GM21526 (cell line): Measurements from ENCODE around the gene SEPTIN12.
A peak's percentile ranks its signal among the peaks of the same experiment; 100 is the strongest.

Source experiments
- ATAC-seq: cut with Tn5 transposase; IDR thresholded peaks from one replicate; pipeline ENCODE4 v1.9.1; 2021; ENCODE audit warnings: moderate library complexity; ENCODE audit not compliant: unreplicated experiment, low FRiP score

Gene SEPTIN12

GRCh38 chr16:4734063-4734729, 53.9 kb downstream of the SEPTIN12 start, which contains the start of the genes ANKS3 and DNAAF8:
Gene ANKS3 (minus strand): TSS chr16:4734271. CDS start chr16:4730149, 4,122 bp downstream.
Gene DNAAF8 (plus strand): TSS chr16:4734537. CDS start chr16:4736515, 1,978 bp downstream.
- peak; percentile 58 for ATAC-seq

GRCh38 chr16:4733747-4734062, 54.4 kb downstream of the SEPTIN12 start:
- no peak for ATAC-seq

GRCh38 chr16:4733211-4733742, 54.9 kb downstream of the SEPTIN12 start:
- no peak for ATAC-seq

GRCh38 chr16:4729876-4730275, 58.3 kb downstream of the SEPTIN12 start:
- no peak for ATAC-seq

GRCh38 chr16:4728676-4729075, 59.5 kb downstream of the SEPTIN12 start:
- ATAC-seq = no peak
